SH-SY5Y (cell line): ENCODE results near the gene PBX2.

Source experiments
- GATA2 ChIP-seq: IDR thresholded peaks from 2 replicates; pipeline ENCODE4 v1.6.1; 2011; ENCODE audit warnings: mild to moderate bottlenecking, low read depth, low read length
- GATA3 ChIP-seq: IDR thresholded peaks from 2 replicates; pipeline ENCODE4 v1.6.1; 2011; ENCODE audit warnings: low read depth, mild to moderate bottlenecking, low read length, moderate library complexity

The PBX2 gene

DNA sequence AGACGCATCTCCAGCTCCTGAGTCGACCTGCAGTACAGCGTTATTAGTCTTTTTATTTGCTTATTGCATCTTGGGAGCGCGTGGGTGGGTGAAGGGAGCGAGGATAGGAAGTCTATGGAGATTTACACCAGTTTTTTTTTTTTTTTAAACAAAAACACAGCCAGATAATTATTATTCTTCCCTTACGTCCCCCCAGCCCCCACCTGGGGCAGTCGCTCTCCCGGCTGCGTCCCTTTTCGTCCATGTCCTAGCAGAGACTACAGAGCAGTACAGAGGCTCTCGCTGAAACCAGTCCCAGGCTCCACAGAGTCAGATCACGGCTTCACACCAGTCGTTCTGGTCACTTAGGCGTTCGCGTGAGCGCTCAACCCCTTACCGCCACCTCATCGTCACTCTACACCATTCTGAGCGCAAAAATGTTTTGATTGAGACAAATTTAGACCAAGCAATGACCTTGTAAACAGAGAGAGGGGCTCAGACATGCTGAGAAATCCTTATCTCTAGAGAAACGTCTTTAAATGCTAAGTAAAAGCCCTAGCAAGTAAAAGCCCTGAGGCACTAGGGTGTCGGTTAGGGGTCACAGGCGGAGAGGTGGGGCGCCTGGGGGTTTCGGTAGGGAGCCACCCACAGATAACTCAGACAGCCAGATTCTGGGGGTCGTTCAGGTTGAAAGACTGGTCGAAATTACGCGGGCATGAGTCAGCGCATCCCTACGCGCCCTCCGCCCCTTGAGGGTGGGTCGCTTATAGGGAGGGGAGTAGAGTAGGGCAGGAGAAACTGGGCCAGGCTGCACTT lies 37.0 kb downstream of the PBX2 start:
- no peak for TF ChIP-seq GATA2
- no peak for TF ChIP-seq GATA3

DNA sequence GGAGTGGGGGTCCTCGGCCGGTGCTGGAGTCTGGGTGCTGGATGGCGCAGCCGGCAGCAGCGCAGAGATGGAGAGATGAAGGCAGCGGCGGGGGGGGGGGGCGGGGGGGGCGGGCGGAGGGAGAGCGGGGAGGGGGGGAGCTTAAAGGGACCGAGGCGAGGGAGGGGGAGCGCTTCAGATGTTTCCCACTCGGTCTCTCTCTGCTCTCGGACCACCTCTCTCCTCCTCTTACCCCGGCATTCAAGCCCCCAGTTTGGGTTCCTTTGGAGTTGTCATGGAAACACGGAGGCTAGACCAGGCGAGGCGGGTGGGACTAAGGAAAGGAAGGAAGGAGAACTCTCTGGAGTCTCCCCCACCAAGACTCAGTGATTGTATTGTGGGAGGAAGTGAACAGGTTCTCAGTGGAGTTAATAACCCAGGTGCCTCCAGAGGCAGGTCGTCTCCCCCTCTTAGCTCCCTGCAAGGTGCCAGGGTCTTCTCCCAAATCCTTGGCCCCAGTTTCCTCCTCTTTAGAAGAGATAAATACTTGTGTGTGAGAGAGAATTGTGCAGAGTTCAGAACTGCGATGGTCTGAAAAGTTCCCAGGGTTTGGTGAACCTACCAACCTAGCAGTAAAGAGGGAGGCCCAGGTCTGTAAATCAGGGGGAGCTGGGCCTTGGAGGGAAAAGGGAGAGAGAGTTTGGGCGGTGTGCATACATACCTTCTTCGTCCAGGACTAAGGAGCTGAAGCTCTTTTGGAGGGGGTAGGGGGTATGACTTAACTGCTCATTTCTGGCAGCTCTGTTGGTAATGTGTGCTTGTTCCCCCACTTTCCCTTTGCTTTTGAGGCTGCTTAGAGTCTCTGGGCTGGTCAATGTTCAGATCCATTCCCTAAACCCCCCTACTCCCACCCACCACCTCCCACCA lies 37.9 kb downstream of the PBX2 start, which contains the start of gene PRRT1:
PRRT1 (minus strand) TSS at position 77 of the 906 bp plus-strand sequence. CDS start 112 bp downstream, outside the sequence.
- no peak for TF ChIP-seq GATA3
- no peak for TF ChIP-seq GATA2

DNA sequence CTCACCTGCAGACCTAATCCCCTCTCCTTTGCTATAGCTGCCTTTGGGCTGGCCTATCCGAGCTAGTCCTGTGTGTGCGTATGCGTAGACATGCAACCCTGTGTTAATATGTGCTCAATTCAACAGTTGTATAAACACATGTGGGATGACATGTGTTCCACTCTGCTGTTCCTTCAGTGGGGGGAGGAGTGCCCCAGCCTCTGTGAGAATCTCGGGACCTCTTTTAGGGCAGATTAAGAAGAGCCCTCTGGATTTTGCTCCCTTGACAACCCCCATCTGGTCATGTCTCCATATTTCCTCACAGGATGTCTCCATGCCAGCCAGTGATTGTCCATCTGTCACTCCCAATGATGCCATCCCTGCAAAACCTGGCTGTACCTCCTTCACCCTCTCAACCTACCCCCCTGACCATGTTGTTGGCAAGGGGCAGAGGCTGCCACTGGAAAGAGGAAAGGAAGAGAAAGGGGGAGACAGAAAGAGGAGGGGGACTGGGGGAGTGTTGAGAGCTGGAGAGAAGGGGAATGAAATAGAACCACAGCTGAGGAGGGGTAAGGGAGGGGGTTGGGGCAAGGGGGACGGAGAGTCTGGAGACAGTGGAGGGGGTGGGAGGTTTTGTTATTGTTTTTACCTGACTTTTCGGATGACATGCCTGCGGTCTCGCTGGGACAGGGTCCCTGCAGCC lies 38.7 kb downstream of the PBX2 start:
- TF ChIP-seq GATA3: no peak
- TF ChIP-seq GATA2: no peak

DNA sequence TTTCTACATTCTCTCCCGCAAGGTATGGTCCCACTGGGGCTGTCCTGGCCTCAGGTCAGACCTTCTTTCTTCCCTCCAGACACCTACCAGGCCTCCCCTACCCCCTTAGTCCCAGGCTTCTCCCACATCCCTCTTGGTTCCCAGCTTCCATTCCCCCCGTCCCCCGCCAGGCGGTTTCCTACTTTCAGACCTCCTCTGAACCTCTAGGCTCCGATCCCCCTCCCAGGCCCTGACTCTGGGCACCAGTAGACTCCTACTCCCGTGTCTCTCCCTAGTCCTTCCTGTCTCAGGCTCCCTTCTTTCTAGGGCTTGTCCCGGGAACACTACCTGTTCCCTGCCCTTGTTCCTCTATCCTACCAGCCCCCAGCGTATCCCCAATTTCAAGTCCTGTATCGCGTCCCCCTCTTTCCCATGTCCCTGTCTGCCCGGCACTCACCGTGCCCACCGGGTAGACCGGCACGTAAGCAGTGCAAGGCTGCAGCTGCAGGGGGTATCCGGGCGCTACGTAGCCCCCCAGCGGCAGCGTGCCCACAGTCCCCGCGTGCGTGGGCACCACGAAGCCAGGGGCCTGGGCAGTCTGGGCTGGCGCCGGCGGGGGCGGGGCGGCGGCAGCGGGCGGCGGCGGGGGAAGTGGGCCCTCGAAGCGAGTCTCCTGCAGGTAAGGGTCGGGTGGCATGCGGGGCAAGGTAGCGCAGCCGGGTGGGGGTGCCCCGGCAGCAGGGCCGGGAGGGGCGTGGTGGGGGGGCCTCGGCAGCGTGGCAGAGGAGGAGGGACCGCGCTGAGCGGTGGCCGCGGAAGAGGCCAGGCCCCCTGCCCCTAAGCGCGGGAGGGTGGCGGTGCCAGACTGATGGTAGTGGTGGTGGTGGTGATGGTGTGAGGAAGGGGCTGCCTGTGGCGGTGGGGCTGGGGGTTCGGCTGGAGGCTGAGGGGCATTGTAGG lies 39.8 kb downstream of the PBX2 start:
- TF ChIP-seq GATA3: no peak
- TF ChIP-seq GATA2: no peak

DNA sequence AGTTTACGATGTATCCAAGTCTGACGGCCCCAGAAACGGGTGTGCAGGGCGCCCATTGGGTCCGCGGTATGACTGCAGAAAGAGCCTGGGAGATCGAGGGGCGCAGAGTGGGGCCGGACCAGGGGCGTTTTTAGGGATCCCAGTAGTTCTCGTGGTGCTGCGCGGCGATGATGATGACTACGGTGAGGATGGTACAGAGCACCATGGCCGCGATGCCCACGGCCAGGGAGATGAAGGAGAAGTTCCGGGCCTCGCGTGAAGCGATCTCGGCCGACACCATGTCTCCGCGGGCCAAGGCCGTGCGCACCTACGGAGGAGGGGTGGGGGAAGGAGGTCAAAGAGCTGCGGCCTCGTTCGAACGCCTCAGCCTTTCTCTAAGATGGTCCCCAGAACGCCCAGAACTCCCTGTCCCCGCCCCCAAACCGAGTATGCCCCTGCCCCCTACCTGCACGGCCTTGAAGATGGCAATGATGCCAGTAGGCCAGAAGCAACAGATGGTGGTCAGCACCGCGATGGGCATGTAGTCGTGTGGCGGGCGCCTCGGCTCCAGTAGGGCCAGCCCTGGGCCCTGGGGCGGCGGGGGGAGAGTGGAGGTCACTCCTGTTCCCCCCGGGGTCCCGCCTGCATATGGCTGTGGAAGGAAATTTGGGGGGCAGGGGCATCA lies 40.8 kb downstream of the PBX2 start:
- TF ChIP-seq GATA2 (no peak), GATA3 (no peak)

DNA sequence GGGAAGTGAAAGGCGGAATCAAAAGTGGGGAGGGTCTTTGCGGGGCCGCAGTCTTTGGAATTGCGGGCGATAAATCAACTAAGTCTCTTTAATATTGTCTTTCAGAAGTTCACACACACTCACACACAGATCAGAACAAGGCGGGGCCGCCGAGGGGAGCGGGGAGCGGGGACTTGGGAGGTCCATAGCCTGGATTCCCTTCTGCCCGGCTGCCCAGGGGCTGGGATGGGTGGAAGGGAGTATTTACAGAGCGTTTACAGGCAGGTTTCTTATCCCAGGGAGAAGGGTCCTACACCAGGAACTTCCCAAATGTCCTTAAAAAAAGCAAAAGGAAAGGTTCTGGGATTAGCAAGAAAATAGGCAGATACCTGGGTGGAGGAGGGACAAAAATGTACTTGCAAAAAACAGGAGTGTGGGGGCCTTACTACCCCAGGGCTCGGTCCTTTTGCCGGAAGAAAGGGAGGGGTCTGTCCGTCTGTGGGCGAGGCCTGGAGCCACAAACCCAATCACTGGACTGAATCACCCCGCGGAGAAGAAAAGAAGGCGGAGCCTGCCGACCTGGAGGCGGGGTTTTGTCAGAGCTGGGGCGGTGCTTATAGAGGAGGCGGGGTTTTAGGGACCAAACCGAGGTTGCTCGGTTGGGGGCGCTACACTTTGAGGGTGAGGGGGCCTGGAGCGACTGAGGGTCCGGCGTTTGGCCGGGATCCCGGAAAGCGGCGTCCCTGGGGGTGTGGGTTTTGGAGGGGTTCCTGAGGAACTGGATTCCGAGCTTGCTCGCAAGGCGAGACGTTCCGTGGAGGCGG lies 41.5 kb downstream of the PBX2 start:
- TF ChIP-seq GATA2 (no peak), GATA3 (no peak)

DNA sequence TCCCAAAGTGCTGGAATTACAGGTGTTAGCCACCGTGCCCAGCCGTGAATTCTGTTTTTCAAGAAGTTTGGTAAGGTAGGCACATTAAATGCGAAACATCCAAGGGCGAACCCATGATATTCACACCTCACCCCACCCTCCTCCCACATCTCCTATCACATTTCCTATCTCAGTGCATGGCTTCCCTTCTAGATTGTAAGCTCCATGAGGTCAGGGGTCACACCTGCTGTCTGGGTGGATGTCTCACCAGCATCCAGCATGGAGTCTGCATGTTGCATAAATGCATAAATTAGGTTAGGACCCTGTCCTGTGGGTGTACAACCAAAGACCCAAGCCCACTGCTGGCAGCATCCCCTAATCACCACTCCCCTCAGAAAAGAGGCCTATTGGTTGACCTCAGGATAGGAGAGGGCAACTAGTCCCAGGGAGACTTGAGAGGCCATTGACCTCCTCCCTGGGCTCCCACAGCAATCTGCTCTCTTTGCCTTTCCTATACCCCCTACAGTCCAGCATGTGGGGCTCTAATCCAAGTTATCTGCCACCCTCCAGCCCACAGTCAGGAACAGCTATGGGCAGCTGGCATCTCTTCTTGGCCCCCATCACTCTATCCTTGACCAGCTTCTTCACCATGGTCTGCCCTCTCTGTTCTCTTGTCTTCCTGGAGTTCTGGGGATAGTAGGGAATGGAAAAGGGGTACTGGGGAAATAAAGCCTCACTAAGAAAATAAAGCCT lies 42.4 kb downstream of the PBX2 start:
- no peak for TF ChIP-seq GATA3
- TF ChIP-seq GATA2: no peak

DNA sequence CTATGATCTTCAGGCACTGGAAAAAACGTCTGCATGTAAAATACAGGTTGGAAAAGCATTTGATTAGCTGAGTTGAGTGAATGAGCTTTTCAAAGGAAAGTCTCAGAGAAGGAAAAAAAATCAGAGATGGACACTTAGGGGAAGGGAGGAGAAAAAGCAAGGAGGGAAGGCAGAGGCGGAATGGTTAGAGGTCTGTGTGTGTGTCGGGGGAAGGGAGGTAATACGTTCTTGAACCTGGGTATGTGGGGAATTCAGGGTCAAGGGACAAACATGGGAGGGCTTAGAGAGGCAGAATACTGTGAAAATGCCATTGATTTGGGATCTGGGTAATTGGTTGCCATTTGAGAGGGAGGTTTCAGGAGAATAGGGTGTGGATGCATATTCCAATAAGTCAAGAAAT lies 43.3 kb downstream of the PBX2 start:
- TF ChIP-seq GATA3: no peak

DNA sequence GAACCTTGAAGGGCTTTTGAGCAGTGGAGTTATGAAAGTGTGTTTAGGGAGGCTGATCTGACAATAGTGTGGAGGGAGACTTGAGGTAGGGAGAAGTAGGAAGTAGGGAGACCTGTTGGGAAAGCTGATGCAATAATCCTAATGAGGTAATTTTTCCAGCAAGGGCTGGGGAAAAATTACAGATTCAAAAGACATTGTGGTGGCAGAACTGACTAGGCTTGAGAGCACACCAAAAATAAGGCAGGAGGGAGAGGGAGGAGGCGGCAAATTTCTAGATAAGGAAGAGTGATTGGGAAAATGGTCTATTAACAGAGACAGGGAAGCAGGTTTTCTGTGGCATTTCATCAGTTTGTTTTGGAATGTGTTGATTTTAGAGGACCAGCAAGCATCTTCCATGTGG lies 43.7 kb downstream of the PBX2 start:
- no peak for TF ChIP-seq GATA2
- TF ChIP-seq GATA3: no peak

DNA sequence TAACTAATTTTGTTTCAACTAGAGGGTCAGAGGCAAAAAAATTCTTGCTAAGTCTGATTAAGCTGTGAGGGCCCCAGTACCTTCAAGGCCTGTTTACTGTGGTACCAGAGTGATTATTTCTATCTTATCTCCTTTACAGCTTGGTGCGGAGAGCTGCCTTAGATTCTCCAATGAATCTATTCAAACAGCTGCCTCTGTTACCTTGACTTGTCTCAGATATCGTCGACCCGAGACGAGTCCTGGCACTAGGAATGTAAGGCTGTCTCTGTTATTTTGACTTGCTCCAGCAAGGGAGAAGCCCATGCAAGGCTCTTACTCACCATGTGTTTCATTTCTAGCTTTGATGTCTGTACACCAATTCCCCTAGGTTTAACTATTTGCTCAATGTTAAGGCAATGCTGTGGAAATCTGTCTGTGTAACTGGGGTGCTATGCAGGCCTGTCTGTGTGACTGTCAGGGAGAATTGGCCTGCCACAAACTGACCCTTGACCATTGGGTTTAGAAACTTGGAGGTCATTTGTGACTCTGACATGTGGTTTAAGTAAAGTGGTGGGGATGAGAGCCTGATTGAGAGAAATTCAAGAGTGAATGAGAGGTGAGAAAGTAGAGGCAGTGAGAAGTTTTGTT lies 49.5 kb downstream of the PBX2 start:
- TF ChIP-seq GATA3: no peak
- no peak for TF ChIP-seq GATA2

DNA sequence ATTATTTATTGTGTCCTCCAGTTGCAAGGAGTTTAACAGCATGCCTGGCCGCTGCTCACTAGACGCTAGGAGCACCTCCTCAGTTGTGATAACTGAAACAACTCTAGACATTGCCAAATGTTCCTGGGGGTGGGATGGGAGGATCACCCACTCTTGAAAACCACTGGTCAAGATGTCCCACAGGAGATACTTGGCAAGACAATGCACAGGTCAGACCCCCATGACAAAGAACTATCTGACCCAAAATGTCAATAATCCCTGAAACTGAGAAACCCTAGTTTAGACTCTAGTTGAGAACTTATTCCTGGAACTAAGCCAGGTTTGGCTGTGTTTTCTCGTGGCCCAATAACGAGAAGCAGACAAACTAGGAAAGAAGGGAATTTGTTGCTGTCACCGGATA lies 50.4 kb downstream of the PBX2 start:
- TF ChIP-seq GATA3: no peak
- TF ChIP-seq GATA2: no peak
